Activated CD4-positive, alpha-beta T cell treated with anti-CD3 and anti-CD28 coated beads, Interleukin-2, amount 10 ng/mL, durations not matched to agents 24 days and 14 days (primary cell): Measurements from ENCODE around the gene CCDC169. TPM values are rescaled to one million over a fixed set of nuclear protein-coding genes. Genes with fewer than 3 reads are reported as not detected.
"Not testable (repeated sequence)": the region's sequence is repeated elsewhere in the genome, so short reads cannot be mapped to it uniquely, and the experiment has no call there.

Source experiments
- DNase-seq: peaks from one replicate; pipeline ENCODE4 v3.0.0; 2022
- H3K27ac Mint-ChIP-seq: one replicate; pipeline ENCODE4 v1.8.0; 2022; ENCODE audit warnings: mild to moderate bottlenecking, mixed read lengths
- H3K27me3 Mint-ChIP-seq: one replicate; pipeline ENCODE4 v1.8.0; 2022; ENCODE audit warnings: mixed read lengths
- H3K36me3 Mint-ChIP-seq: one replicate; pipeline ENCODE4 v1.8.0; 2022; ENCODE audit warnings: low read depth, mild to moderate bottlenecking, mixed read lengths
- H3K4me1 Mint-ChIP-seq: one replicate; pipeline ENCODE4 v1.8.0; 2021; ENCODE audit warnings: mixed read lengths
- H3K4me3 Mint-ChIP-seq: one replicate; pipeline ENCODE4 v1.8.0; 2022; ENCODE audit warnings: mild to moderate bottlenecking, moderate library complexity, mixed read lengths
- H3K9me3 Mint-ChIP-seq: one replicate; pipeline ENCODE4 v1.8.0; 2021; ENCODE audit warnings: mixed read lengths
- intact Hi-C: fragments of 100-400 bp; cut with micrococcal nuclease; formaldehyde crosslinking; loops from one replicate; pipeline ENCODE4 v1.15.1; 2023
- total RNA-seq: library from RNA; stranded (reverse); gene quantifications from 2 replicates; pipeline ENCODE4 v1.2.3, GENCODE V29; 2022

The CCDC169 gene
- total RNA-seq, 1 donor from 2014 or later = 0.35 TPM

GRCh38 chr13:36331280-36331679, 33.7 kb upstream of the CCDC169 start:
- no peaks in the 10 kb centered on the region for H3K27me3 Mint-ChIP-seq
- no peak for DNase-seq
- H3K4me3 Mint-ChIP-seq = no peak overlapping the region
- peaks cover 10% of the 10 kb centered on the region for H3K4me1 Mint-ChIP-seq
- peaks cover 40% of the 10 kb centered on the region for H3K36me3 Mint-ChIP-seq
- H3K9me3 Mint-ChIP-seq = no peaks in the 10 kb centered on the region
- no peak overlapping the region for H3K27ac Mint-ChIP-seq
- intact Hi-C loops = no loop called here

DNA sequence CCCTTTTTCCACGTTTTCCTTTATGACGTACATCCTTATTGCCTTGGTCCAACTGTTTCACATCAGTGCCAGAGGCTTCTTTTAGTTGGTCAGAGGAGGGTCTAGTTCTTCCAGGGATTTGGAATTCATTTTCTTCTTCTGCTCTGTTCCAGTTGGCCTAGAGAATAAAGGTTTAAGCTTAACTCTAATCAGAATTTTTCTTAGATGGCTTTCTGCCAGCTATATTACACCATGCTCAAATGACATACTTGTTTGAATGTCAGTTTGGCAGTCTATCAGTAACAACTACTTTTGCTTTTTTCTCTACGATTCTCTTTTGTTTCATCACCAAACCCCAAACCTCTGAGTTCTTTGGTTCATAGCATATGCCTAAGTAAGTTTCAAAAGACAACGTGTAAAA, 31.7 kb upstream of the CCDC169 start:
- Mint-ChIP-seq H3K27me3 (no peaks in the 10 kb centered on the region), H3K4me3 (no peak overlapping the region), H3K4me1 (peaks cover 7% of the 10 kb centered on the region), H3K27ac (no peak overlapping the region), H3K9me3 (no peaks in the 10 kb centered on the region), H3K36me3 (peaks cover 46% of the 10 kb centered on the region)
- intact Hi-C loops = no loop called here
- DNase-seq = no peak

DNA sequence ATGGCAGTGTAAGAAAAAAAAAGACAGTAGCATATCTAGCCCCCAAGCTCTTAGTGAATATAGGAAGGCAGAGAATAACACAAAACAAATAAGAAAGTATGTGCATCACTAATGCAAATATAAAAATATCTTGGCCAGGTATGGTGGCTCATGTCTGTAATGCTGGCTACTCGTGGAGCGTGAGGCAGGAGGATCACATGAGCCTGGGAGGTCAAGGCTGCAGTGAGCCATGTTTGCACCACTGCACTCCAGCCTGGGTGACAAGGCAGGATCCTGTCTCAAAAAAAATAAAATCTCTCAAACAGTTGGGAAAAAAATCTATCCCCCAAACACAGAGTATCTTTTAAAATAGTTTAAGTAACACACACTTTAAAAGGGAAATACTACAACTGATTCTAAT, 31.2 kb upstream of the CCDC169 start:
- peaks cover 4% of the 10 kb centered on the region for H3K4me1 Mint-ChIP-seq

DNA sequence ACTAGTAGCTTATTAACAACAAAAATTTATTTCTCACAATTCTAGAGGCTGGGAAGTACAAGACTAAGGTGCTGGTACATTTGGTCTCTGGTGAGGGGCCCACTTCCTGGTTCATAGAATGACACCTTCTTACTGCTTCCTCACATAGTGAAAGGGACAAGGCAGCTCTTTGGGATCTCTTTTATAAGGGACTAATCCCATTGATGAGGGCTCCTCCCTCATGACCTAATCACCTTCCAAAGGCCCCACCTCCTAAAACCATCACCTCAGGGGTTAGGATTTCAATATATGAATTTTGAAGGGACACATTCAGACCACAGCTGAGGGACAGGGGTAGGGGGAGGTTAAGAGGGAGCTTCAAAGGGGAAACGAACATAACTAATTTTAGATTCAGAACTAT, 28.3 kb upstream of the CCDC169 start:
- DNase-seq = no peak
- intact Hi-C loops = no loop called here
- no peak overlapping the region for H3K27ac Mint-ChIP-seq
- peaks cover 1% of the 10 kb centered on the region for H3K4me1 Mint-ChIP-seq
- H3K27me3 Mint-ChIP-seq = no peaks in the 10 kb centered on the region
- no peak overlapping the region for H3K4me3 Mint-ChIP-seq
- H3K36me3 Mint-ChIP-seq = peaks cover 58% of the 10 kb centered on the region
- H3K9me3 Mint-ChIP-seq = no peaks in the 10 kb centered on the region

More for the DNA sequence above, 31.2 kb upstream of the CCDC169 start:
- intact Hi-C loops = no loop called here
- H3K4me3 Mint-ChIP-seq = no peak overlapping the region
- H3K27me3 Mint-ChIP-seq = no peaks in the 10 kb centered on the region
- no peak for DNase-seq
- peaks cover 49% of the 10 kb centered on the region for H3K36me3 Mint-ChIP-seq
- H3K27ac Mint-ChIP-seq = no peak overlapping the region
- no peaks in the 10 kb centered on the region for H3K9me3 Mint-ChIP-seq

DNA sequence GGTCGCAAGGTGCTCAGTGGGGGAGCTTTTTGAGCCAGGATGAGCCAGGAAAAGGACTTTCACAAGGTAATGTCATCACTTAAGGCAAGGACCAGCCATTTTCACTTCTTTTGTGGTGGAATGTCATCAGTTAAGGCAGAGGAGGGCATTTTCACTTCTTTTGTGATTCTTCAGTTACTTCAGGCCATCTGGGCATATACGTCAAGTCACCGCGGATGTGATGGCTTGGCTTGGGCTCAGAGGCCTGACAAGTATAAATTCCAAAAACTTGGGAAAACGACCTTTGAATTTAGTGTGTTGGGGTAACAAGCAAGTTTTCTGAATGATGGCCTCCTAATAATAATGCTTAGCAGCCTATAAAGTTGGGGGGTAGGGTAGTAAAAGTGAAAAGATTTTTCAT, 27.3 kb upstream of the CCDC169 start:
- peaks cover 55% of the 10 kb centered on the region for H3K36me3 Mint-ChIP-seq
- DNase-seq, H3K9me3 Mint-ChIP-seq, H3K4me1 Mint-ChIP-seq, intact Hi-C loops, H3K27me3 Mint-ChIP-seq, H3K4me3 Mint-ChIP-seq, H3K27ac Mint-ChIP-seq: not testable (repeated sequence)

DNA sequence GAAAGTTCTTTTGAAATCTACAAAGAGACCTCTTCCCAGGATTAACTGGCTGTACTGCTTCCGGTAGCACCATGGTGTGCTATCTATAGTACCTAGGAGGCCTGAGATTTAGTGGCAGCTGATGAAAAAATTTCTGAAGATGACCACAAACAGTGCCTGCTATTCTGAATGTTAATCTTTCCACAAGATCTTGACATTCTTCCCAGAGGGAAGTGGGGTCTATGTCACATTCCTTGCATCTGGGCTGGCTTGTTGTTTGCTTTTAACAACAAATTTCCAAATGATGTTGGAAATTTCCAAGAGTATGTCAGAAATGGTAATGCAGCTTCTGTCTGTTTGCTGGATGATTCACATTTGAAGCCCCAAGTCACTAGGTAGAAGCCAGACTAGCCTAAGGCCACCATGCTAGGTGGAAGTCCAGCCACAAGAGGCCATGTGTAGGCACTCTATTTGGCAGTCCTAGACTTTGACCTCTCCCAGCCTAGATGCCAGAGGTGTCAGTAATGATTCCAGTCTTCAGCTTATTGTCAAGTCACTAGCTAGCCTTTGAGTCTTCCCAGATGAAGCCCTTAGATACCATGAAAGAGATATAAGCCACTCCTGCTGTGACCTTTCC, 26.4 kb upstream of the CCDC169 start:
- Mint-ChIP-seq H3K27me3 (no peaks in the 10 kb centered on the region), H3K4me1 (peaks cover 4% of the 10 kb centered on the region), H3K9me3 (no peaks in the 10 kb centered on the region), H3K4me3 (no peak overlapping the region), H3K36me3 (peaks cover 54% of the 10 kb centered on the region), H3K27ac (no peak overlapping the region)
- intact Hi-C loops = no loop called here
- no peak for DNase-seq

DNA sequence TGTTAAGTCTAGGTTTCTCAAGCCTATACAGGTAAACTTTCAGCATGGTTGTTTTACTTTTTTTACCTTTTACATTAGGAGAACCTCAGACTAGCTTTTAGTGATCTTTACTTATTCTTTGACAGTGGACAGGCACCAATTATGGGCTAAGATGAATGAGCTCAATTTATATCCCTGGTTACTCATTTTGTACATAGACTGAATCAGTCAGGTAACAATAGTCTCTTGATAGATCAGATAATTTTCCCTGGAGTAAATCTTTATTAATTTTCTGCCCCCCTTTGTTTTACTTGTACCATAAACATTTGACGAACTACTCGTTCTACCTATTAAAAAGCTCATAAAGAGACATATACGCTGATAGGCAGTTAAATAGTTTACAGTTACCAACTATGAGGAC, 25.8 kb upstream of the CCDC169 start:
- DNase-seq = no peak
- Mint-ChIP-seq H3K27me3 (no peaks in the 10 kb centered on the region), H3K36me3 (peaks cover 47% of the 10 kb centered on the region), H3K9me3 (no peaks in the 10 kb centered on the region), H3K4me1 (peaks cover 4% of the 10 kb centered on the region), H3K4me3 (no peak overlapping the region), H3K27ac (no peak overlapping the region)
- intact Hi-C loops = no loop called here

GRCh38 chr13:36319793-36320192, 22.2 kb upstream of the CCDC169 start:
- intact Hi-C loops, H3K4me3 Mint-ChIP-seq, H3K9me3 Mint-ChIP-seq, H3K4me1 Mint-ChIP-seq, DNase-seq, H3K27ac Mint-ChIP-seq, H3K27me3 Mint-ChIP-seq: not testable (repeated sequence)
- H3K36me3 Mint-ChIP-seq = peaks cover 30% of the 10 kb centered on the region

DNA sequence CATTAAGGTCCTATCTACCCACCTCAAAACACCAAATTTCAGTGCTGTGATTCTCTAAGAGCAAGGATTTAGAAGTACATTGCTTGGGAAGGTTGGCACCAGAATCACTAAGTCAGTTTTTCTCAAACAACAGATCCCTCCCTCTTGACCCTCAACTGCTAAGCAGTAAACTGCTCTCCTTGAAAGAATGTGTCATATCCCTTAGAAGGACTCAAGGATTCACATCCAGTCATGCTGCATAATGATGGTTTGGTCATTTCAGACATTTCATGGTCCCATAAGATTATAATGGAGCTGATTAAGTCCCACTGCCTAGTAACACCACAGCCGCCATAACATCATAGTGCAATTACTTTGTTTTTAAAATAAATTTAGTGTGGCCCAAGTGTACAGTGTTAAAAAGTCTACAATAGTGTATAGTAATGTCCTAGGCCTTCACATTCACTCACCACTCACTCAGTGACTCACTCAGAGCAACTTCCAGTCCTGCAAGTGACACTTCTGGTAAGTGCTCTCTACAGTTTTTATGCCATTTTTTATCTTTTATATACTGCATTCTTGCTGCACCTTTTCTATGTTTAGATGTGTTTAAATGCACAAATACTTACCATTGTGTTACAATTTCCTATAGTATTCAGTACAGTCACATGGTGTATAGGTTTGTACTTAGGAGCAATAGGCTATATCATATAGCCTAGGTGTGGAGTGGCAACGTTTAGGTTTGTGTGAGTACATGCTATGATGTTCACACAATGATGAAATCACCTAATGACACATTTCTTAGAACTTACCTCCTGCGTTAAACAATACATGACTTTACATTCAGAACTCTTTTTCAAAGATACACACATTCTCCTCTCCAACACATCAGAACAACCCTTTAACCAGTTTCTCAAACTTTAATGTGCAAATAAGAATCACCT, 15.7 kb upstream of the CCDC169 start:
- peaks cover 4% of the 10 kb centered on the region for H3K9me3 Mint-ChIP-seq
- H3K36me3 Mint-ChIP-seq = peaks cover 34% of the 10 kb centered on the region
- intact Hi-C loops = no loop called here
- no peak overlapping the region for H3K27ac Mint-ChIP-seq
- no peaks in the 10 kb centered on the region for H3K27me3 Mint-ChIP-seq
- H3K4me3 Mint-ChIP-seq = no peak overlapping the region
- H3K4me1 Mint-ChIP-seq = peaks cover 7% of the 10 kb centered on the region
- DNase-seq = no peak

DNA sequence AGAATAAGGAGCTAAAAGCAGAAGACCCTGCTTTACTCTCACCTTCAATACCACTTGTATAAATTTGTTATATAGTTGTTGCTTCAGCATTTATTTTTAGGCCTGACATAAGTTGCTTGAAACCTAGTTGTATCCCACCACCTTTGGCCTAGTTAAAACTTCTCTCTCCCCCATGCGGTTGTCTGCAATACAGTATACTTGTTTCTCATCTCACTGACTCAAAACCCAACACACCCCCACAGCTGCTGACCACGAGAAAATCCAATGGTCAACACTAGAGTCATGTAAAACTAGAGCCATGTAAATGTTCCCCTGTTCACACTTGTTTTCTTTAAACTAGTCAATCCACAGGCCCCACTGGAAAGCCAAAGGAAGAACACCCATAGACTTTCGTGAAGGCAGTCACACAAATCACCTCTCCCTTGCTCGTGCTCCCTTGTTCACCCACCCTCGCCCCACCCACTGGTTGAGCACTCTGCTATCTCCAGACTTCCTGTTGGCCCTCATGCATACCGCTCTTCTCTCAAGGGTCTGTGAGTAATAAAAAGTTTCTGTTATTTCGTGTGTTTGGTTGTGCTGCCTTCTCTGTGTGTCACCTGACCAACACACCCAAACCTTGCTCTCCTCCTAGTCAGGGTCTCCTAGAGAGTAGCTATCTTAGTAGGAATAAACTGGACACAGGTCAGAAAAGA, 12.9 kb upstream of the CCDC169 start:
- Mint-ChIP-seq H3K4me3 (no peak overlapping the region), H3K27me3 (no peaks in the 10 kb centered on the region), H3K9me3 (peaks cover 4% of the 10 kb centered on the region), H3K27ac (no peak overlapping the region), H3K36me3 (peaks cover 34% of the 10 kb centered on the region), H3K4me1 (peaks cover 7% of the 10 kb centered on the region)
- intact Hi-C loops = no loop called here
- no peak for DNase-seq

DNA sequence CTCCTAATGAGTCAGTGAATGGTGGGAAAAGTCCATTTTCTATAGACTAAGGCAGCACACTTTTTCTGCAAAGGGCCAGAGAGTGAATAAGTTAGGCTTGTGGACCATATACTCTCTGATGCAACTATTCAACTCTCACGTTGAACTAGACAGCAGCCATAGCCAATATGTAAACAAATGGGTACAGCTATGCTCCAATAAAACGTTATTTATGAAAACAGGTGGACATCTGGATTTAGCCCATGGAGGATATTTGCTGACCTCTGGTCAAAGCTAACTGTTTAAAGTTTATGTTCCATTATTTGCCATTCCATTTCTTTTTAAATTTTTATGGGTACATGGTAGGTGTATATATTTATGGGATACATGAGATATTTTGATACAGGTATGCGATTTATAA, 4.7 kb upstream of the CCDC169 start:
- Mint-ChIP-seq H3K27me3 (peaks cover 24% of the 10 kb centered on the region), H3K9me3 (no peaks in the 10 kb centered on the region), H3K27ac (no peak overlapping the region), H3K4me3 (no peak overlapping the region), H3K4me1 (peaks cover 6% of the 10 kb centered on the region), H3K36me3 (peaks cover 5% of the 10 kb centered on the region)
- intact Hi-C loops = no loop called here
- peak; percentile 9 for DNase-seq

GRCh38 chr13:36299469-36299868, 1.9 kb upstream of the CCDC169 start:
- not testable (repeated sequence) for H3K36me3 Mint-ChIP-seq, H3K27ac Mint-ChIP-seq, H3K9me3 Mint-ChIP-seq, H3K4me3 Mint-ChIP-seq
- DNase-seq = peak; percentile 40
- intact Hi-C loops = loop anchor here (10.0 kb wide), 2 partner anchors 115 to 695 kb away; partner anchors contain the start of gene ALG5
- peaks cover 28% of the 10 kb centered on the region for H3K27me3 Mint-ChIP-seq
- peaks cover 11% of the 10 kb centered on the region for H3K4me1 Mint-ChIP-seq

DNA sequence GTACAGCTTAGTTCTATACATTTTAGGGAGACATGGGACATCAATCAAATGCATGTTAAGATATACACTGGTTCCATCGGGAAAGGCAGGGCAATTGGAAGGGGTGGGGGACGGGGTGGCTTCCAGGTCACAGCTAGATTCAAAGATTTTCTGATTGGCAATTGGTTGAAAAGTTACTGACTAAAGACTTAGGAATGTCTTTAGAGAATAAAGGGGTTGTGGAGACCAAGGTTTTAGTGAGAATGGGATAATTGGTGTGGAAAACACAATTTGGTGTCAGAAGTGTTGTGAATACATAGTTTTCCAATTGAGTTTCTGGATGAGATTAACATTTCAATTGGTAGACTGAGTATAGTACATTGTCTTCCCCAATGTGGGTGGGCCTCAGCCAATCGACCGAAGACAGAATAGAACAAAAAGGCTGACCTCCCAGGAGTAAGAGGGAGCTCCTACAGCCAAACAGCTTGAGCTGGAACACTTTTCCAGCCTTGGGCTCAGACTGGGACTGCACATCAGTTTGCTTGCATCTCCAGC, 988 bp upstream of the CCDC169 start:
- peak; percentile 49 for DNase-seq
- H3K36me3 Mint-ChIP-seq = peaks cover 2% of the 10 kb centered on the region
- H3K27ac Mint-ChIP-seq = no peak overlapping the region
- peaks cover 28% of the 10 kb centered on the region for H3K27me3 Mint-ChIP-seq
- intact Hi-C loops = loop anchor here (1.0 to 10.0 kb wide), 3 partner anchors 47 to 696 kb away; partner anchors contain the start of gene ALG5
- H3K4me1 Mint-ChIP-seq = peaks cover 11% of the 10 kb centered on the region
- no peaks in the 10 kb centered on the region for H3K9me3 Mint-ChIP-seq
- H3K4me3 Mint-ChIP-seq = peak overlapping the region; percentile 90
